SJCRH30 (cell line): ENCODE results near the gene LINS1. TPM values are rescaled to one million over a fixed set of nuclear protein-coding genes. Genes with fewer than 3 reads are reported as not detected.

Source experiments
- DNase-seq, 2 experiments: peaks; one replicate each; pipeline ENCODE4 v3.0.0-alpha.2; 2015 to 2020
- H3K27ac ChIP-seq: fragments of 250-450 bp; sonication (Bioruptor Pico); 2 replicates; pipeline ENCODE4 v1.5.1; 2020; ENCODE audit warnings: mild to moderate bottlenecking, moderate library complexity
- H3K27me3 ChIP-seq: fragments of 250-450 bp; sonication (Bioruptor Pico); 2 replicates; pipeline ENCODE4 v1.5.1; 2020; ENCODE audit warnings: mild to moderate bottlenecking, moderate library complexity
- H3K36me3 ChIP-seq: fragments of 250-450 bp; sonication (Bioruptor Pico); 2 replicates; pipeline ENCODE4 v1.5.1; 2020; ENCODE audit warnings: mild to moderate bottlenecking, moderate library complexity
- H3K4me1 ChIP-seq: fragments of 250-450 bp; sonication (Bioruptor Pico); 2 replicates; pipeline ENCODE4 v1.5.1; 2020; ENCODE audit warnings: mild to moderate bottlenecking, moderate library complexity
- H3K4me3 ChIP-seq: fragments of 250-450 bp; sonication (Bioruptor Pico); 2 replicates; pipeline ENCODE4 v1.5.1; 2020; ENCODE audit warnings: mild to moderate bottlenecking, moderate library complexity
- H3K9me3 ChIP-seq: fragments of 250-450 bp; sonication (Bioruptor Pico); replicated peaks from 2 replicates; pipeline ENCODE4 v1.5.1; 2020; ENCODE audit warnings: mild to moderate bottlenecking, moderate library complexity
- total RNA-seq: library from RNA; depleted of rRNA; stranded (reverse); fragments of >200 nt; shearing (Covaris generic); gene quantifications from 2 replicates; pipeline ENCODE4 v1.2.3, GENCODE V29; 2014

The LINS1 gene
- total RNA-seq, 1 experiment from 2014 or later, result 27.8 TPM

DNA sequence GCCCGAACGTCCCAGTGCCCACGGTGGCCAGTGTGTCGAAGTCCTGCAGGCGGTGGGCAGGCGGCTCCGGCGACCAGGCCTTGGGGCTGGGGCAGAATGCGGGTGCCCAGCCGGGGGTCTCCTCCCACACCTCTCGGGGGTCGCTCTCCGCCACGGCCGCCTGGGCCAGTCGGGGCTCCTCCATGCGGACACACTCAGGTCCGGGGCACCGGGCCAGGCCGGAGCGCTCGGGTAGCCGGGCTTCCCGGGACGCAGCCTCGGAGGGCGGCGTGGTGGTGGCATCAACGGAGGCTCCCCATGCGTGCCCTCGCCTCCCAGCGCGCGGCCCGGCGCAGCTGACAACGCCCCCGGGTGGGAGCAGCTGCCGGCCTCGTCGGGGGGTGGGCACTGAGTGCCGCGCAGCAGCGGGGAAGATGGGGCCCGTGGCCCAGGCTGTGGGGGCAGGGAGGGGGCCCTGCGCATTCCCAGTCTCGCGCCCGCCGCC lies 43.2 kb downstream of the LINS1 start:
- Histone ChIP-seq H3K27ac (no peak overlapping the region), H3K4me3 (no peak overlapping the region), H3K9me3 (no peaks in the 10 kb centered on the region), H3K36me3 (no peaks in the 10 kb centered on the region), H3K27me3 (no peaks in the 10 kb centered on the region), H3K4me1 (no peaks in the 10 kb centered on the region)
- DNase-seq, result no peak

DNA sequence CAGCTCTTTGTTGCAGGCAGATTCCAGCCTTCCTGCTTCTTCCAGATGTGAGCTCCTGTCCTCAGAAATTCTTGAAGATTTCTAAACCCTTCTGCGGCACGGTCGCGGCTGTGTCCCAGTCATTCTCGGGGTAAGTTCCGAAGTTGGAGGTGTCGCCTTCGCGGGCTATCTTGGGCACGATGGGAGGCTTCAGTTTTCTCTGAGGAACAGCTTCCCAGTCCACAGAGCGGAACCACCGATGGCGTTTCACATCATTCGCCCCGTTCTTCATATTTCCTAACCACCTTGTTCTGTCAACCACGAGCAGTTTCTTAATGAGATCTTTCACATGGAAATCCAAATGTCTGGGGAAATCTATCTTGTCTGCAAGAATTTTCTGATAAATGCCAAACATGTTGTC lies 48.5 kb downstream of the LINS1 start:
- H3K4me1 ChIP-seq, result no peaks in the 10 kb centered on the region
- H3K36me3 ChIP-seq, result no peaks in the 10 kb centered on the region
- no peak overlapping the region for H3K4me3 ChIP-seq
- H3K27ac ChIP-seq, result no peak overlapping the region
- DNase-seq, result no peak
- no peaks in the 10 kb centered on the region for H3K9me3 ChIP-seq
- no peaks in the 10 kb centered on the region for H3K27me3 ChIP-seq

DNA sequence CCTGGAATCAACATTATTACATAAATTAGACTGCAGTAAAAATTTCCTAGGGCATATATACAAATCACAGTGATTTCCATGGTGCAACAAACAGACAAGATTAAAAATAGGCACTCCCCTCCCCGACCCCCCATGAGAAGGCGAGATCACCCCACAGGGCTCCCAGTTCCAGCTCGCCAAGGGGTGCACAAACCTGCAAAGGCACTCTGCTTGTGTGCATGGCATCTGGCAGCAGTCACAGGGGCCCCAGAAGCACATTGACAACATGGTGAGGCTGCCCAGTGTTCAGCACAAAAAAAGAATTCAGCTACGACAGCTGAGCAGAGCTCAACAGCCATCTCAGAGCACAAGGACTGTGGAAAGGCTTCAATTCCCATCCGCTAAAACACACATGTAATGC lies 54.0 kb downstream of the LINS1 start:
- no peak overlapping the region for H3K4me3 ChIP-seq
- no peaks in the 10 kb centered on the region for H3K36me3 ChIP-seq
- H3K27me3 ChIP-seq, result no peaks in the 10 kb centered on the region
- no peaks in the 10 kb centered on the region for H3K9me3 ChIP-seq
- no peak for DNase-seq
- H3K27ac ChIP-seq, result no peak overlapping the region
- no peaks in the 10 kb centered on the region for H3K4me1 ChIP-seq

DNA sequence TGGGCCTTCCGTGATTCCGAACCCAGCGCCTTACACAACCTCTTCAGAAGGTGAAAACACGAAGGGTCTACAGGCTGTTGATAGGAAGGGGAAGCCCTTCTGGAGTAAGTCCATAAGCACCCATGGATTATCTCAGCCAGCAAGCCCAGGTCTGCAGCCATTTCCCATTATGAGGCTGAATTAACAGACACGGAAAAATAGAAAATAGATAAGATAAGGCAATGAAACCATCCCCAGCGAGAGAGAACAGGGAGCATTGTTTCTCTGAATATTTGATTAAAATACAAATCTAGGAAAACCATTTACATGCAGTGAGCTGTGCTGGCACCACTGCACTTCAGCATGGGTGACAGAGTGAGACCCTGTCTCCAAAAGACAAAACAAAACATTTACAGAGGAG lies 57.0 kb downstream of the LINS1 start:
- Histone ChIP-seq H3K4me1 (no peaks in the 10 kb centered on the region), H3K4me3 (no peak overlapping the region), H3K27ac (no peak overlapping the region), H3K9me3 (no peaks in the 10 kb centered on the region), H3K27me3 (no peaks in the 10 kb centered on the region; the same call in 1 of the 2 replicates), H3K36me3 (no peaks in the 10 kb centered on the region)
- DNase-seq, result no peak

DNA sequence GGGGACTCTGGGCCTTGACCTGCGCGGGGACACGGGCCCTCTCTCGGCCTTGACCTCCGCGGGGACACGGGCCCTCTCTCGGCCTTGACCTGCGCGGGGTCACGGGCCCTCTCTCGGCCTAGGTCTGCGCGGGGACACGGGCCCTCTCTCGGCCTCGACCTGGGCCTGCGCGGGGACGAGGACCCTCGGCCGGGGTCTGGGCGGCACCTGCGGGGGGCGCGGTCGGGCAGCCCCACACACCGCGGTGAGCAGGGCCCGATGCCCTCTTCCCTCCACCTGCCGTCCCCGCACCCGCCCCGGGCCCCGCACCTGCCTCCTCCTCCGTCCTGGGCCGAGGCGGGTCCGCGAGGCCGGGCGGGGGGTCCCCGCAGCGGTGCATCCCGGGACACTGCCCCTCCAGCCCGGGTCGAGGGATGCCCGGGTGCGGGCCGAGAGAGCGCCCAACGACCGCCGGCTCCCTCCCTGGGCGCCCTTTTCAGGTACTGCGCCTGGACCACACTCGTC lies 57.6 kb downstream of the LINS1 start:
- DNase-seq, result no peak
- Histone ChIP-seq H3K4me3 (no peak overlapping the region), H3K27ac (no peak overlapping the region), H3K36me3 (no peaks in the 10 kb centered on the region), H3K9me3 (no peaks in the 10 kb centered on the region), H3K27me3 (no peaks in the 10 kb centered on the region; the same call in 1 of the 2 replicates), H3K4me1 (no peaks in the 10 kb centered on the region)

DNA sequence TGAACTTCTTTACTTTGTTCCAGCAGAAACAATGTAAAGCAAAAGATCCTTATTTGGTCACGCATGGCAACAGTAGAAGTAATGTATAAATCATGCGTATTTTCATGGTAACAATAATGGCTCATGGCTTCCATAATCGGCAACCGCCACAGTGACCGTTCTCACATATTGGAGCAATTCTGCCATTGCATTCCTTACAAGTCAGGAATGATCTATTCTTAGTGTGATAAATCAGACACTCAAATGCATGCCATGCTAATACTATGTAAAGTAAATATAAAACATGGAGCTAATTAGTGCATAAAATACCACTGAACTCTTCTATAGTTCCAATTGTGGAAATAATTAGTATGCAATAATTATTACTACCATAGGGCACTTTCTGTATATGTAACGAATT lies 59.7 kb downstream of the LINS1 start:
- Histone ChIP-seq H3K4me1 (no peaks in the 10 kb centered on the region), H3K27me3 (no peaks in the 10 kb centered on the region; the same call in 1 of the 2 replicates), H3K36me3 (no peaks in the 10 kb centered on the region), H3K9me3 (no peaks in the 10 kb centered on the region), H3K4me3 (no peak overlapping the region), H3K27ac (no peak overlapping the region)
- DNase-seq, result no peak

DNA sequence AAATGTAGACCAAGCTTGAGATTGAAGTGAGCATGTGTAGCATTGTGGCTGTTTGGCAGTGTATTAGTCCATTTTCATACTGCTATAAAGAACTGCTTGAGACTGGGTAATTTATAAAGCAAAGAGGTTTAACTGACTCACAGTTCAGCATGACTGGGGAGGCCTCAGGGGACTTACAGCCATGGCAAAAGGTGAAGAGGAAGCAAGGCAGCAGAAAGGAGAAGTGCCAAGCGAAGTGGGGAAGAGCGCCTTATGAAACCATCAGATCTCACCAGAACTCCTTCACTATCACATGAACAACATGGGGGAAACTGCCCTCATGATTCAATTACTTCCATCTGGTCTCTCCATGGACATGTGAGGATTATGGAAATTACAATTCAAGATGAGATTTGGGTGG lies 64.7 kb downstream of the LINS1 start:
- H3K27ac ChIP-seq, result no peak overlapping the region
- DNase-seq, result no peak
- H3K36me3 ChIP-seq, result no peaks in the 10 kb centered on the region
- no peaks in the 10 kb centered on the region for H3K9me3 ChIP-seq
- H3K4me1 ChIP-seq, result no peaks in the 10 kb centered on the region
- H3K4me3 ChIP-seq, result no peak overlapping the region
- H3K27me3 ChIP-seq, result peaks cover 3% of the 10 kb centered on the region; the same call in 1 of the 2 replicates

DNA sequence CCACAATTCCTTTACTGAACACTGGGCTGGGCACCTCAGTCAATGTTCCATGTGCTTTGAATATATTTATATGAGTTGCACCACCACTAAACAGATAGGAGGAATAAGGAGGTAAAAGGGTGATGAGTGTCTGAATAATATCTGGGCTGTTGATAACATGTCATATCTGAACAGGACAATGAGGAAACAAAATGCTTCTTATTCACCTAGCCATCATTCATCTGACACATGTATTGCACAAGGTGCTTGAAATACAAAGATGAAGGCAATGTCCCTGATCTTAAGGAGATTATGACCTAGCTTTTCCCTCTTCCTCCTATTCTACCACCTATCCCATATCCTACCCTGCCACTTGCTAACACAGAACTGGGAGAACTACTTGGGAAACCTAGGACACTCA lies 65.3 kb downstream of the LINS1 start:
- Histone ChIP-seq H3K27ac (no peak overlapping the region), H3K36me3 (no peaks in the 10 kb centered on the region), H3K4me3 (no peak overlapping the region), H3K4me1 (no peaks in the 10 kb centered on the region), H3K27me3 (peaks cover 5% of the 10 kb centered on the region), H3K9me3 (no peaks in the 10 kb centered on the region)
- DNase-seq, result no peak

DNA sequence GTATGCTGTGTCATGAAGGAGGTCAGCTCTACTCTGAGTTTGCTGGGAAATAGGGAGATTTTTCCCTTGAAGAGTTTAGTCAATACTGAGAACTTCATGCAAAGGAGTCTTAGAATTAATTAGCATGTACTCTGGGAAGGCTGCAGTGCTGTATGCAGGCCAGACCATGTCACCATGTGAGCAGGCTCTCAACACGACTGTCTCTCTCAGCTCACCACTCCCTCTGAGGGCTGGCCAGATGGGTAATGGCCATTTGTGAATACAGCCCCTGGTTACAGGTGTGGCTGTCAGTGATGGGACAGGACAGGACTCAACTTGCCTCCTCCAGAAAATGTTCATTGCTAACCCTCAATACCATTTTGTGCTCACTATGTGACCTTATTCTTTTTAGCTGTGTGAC lies 68.1 kb downstream of the LINS1 start:
- H3K27me3 ChIP-seq, result peaks cover 14% of the 10 kb centered on the region; the same call in 1 of the 2 replicates
- no peaks in the 10 kb centered on the region for H3K4me1 ChIP-seq
- no peak overlapping the region for H3K4me3 ChIP-seq
- H3K27ac ChIP-seq, result no peak overlapping the region
- no peak for DNase-seq
- H3K36me3 ChIP-seq, result no peaks in the 10 kb centered on the region
- H3K9me3 ChIP-seq, result no peaks in the 10 kb centered on the region

DNA sequence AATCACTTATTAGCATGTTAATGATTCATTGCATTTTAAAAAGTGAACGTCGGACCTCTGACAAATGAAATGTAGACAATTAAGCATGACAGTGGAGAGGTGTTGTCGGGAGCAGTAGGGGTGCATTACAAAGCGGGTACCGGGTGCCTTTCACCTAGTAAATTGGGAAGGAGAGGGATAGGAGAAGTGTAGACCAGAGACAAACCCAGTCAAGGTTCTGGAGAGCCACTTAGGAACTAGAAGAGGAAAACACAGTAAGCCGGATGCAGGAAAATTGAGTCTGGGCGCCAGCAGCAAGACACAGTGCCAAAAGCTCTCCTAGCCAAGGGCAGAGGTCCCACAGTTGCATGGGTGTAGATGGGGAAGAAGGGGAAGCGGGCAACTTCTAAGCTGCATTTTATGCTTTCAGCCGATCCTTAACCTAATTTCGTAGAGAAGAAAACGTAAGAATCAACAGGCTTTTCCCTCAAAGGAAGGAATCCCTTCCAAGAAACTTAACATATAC lies 70.1 kb downstream of the LINS1 start:
- Histone ChIP-seq H3K27me3 (peaks cover 21% of the 10 kb centered on the region; the same call in 1 of the 2 replicates), H3K4me3 (no peak overlapping the region), H3K4me1 (no peaks in the 10 kb centered on the region), H3K9me3 (no peaks in the 10 kb centered on the region), H3K36me3 (no peaks in the 10 kb centered on the region), H3K27ac (no peak overlapping the region)
- DNase-seq, result no peak

DNA sequence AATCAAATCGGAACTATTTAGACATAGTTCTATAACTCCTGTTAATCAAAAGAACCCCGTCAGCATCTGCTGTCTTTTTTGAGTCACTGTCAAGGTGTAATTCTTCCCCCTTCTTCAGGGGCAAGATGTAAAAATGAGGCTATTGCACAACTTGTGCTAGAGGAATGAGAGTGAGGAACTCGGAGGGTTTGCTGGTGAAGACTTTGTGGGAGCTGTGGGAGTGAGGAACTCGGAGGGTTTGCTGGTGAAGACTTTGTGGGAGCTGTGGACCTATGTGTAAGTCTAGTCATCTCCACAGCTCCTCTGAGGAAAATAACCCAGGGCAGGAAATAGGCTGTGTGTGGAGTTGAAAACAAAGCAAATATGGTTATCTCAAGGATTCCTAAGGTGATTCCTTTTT lies 70.8 kb downstream of the LINS1 start:
- no peaks in the 10 kb centered on the region for H3K9me3 ChIP-seq
- no peak overlapping the region for H3K4me3 ChIP-seq
- no peaks in the 10 kb centered on the region for H3K36me3 ChIP-seq
- H3K27me3 ChIP-seq, result peaks cover 21% of the 10 kb centered on the region; the same call in 1 of the 2 replicates
- no peak for DNase-seq
- no peaks in the 10 kb centered on the region for H3K4me1 ChIP-seq
- no peak overlapping the region for H3K27ac ChIP-seq

DNA sequence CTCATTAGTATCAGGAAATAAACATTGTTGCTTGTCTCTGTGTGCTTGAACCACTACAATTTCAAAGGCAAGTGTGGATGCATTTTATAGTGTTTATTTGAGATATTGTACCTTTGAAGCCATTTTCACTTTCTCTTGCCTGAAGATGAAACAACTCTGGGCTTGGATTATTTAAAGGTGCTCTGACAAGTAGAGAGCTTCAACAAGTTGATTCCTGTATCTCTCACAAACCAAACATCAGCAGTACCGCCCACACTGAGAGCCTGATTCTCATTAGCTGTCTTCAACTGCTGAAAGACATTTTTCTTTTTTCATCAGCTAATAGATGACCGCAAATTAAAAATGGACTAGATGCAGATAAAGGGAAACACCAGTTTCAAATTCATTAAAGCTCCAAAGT lies 72.4 kb downstream of the LINS1 start:
- no peaks in the 10 kb centered on the region for H3K36me3 ChIP-seq
- H3K27me3 ChIP-seq, result peaks cover 21% of the 10 kb centered on the region; the same call in 1 of the 2 replicates
- H3K4me1 ChIP-seq, result no peaks in the 10 kb centered on the region
- no peaks in the 10 kb centered on the region for H3K9me3 ChIP-seq
- DNase-seq, result no peak
- no peak overlapping the region for H3K27ac ChIP-seq
- H3K4me3 ChIP-seq, result no peak overlapping the region

DNA sequence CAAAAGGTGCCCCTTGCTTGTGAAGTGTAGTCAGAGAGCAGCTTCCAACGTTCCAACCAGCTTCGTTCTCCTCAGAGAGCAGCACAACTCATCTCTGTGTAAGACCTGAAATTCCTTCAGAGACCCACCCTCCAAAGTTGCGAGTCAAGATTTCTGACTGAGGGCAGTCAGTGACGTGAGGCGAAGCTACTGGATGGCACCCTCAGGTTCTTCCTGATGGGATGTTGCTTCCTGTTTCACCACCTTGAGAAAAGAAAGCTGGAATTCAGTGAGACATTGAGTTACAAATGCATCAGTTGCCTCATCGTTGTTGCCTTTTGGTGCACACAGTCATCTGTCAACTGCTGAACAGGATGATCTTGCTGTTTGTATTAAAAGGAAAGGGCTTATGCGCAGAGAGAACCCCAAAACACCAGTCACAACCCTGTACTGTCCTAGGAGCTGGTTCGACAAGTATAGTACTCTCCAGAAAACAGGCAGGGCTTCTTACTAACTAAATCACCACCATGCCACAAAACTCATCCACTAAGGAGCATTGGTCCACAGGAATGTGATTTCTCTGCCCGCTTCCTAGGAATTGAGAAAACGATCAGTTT lies 73.1 kb downstream of the LINS1 start, which contains the start of gene CERS3:
Gene CERS3, minus strand, starts transcription at position 118 of the 596 bp plus-strand sequence. CDS start 27,101 bp downstream, outside the sequence.
- no peak for DNase-seq
- no peak within 1 kb of the TSS for H3K4me3 ChIP-seq

DNA sequence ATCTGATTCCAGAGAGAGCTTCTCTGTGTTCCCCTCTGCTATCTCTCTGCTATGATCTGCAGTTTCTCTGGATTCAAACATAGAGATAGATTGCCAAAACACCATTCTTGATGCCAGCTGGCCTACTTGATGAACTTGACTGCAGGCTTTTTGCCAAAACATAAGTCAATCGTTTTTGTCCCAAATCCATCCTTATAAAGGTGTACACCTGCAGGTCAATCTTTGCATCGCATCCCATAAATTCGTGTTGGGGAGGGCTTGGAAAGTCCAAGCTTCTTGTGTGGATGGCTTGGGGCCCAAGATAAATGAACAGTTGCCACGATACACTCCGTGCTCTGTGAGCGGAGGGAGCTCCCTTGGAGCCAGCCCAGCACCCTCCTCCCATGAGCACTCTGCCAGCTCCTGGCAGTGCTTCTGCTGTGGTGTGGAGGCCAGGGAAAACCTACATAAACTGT lies 75.9 kb downstream of the LINS1 start:
- H3K4me3 ChIP-seq, result no peak overlapping the region

More for the DNA sequence above, 73.1 kb downstream of the LINS1 start, which contains the start of gene CERS3:
- Histone ChIP-seq H3K9me3 (no peaks in the 10 kb centered on the region), H3K4me1 (no peaks in the 10 kb centered on the region), H3K27ac (no peak within 1 kb of the TSS), H3K36me3 (no peaks in the 10 kb centered on the region), H3K27me3 (peaks cover 21% of the 10 kb centered on the region; the same call in 1 of the 2 replicates)

DNA sequence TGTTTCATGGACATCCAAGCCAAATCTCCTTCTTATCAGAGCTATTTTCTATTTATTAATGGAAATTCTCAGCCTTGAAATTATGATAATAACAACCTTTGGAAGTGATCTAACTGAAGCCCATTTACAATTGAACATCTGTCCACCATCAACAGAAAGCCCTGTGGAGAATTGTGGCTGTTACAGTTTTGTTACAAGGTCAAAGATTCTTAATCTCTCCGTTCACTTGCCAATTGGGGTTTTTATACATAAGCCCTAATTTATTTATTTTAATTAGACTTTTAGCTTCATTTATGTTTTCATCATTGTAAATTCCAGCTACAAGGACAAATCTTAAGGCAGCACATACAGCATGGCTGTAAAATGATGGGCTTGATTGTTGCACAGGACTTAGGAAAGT lies 76.5 kb downstream of the LINS1 start:
- H3K4me3 ChIP-seq, result no peak overlapping the region
- no peaks in the 10 kb centered on the region for H3K9me3 ChIP-seq
- 0 out of 2 replicates have a peak, but pooled peaks cover 7% of the 10 kb centered on the region for H3K27me3 ChIP-seq
- DNase-seq, result no peak
- no peaks in the 10 kb centered on the region for H3K36me3 ChIP-seq
- no peaks in the 10 kb centered on the region for H3K4me1 ChIP-seq
- H3K27ac ChIP-seq, result no peak overlapping the region

More for the DNA sequence above, 75.9 kb downstream of the LINS1 start:
- DNase-seq, result no peak
- Histone ChIP-seq H3K36me3 (no peaks in the 10 kb centered on the region), H3K9me3 (no peaks in the 10 kb centered on the region), H3K4me1 (no peaks in the 10 kb centered on the region), H3K27me3 (0 out of 2 replicates have a peak, but pooled peaks cover 11% of the 10 kb centered on the region), H3K27ac (no peak overlapping the region)
